ENCODE data around the gene LMAN2. TPM values are rescaled to one million over a fixed set of nuclear protein-coding genes. Genes with fewer than 3 reads are reported as not detected.
A peak's percentile ranks its signal among the peaks of the same experiment; 100 is the strongest.

The LMAN2 gene
- total RNA-seq, 2 donors from 2014 or later: 119 to 128 TPM

DNA sequence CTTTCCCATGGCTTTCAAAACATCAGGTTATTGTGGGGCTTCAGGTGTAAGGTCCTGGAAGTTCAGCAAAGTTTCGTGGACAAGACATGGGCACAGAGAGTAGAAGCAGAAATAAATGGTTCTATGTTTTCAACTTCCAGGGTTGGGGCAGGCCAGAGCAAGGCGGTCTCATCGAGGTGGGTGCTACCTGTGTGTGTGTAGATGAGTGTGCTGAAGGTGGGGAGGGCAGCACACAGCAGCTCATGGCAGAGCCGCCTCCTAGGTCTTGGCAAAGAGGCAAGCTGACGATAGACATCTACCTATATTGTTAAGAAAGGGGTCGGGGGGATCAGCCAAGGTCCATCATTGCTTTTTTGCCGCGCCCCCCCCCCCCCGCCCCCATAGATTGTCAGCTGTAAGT, 51.8 kb downstream of the LMAN2 start:
- Mint-ChIP-seq H3K4me1 (peaks cover 64% of the 10 kb centered on the region), H3K4me3 (no peak overlapping the region)

DNA sequence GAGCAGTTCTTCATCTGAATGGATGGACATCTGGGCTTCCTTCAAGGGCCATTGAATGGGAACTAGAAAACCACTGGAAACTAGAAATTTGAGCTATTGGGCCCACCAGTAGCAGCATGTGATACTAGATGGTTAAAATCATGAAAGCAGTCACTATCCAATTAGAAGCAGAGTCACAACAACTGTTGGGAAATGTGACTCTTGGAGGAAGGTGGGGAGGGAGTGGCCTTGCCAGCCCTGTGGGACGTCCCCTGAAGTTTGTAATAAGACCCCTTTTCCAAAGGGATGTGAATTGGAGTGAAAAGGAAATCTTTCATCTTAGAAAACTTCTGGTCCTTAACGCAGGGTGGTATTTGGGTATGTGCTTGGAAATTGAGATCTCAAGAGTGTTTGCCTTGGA, 53.5 kb downstream of the LMAN2 start:
- H3K27ac Mint-ChIP-seq: peak overlapping the region; percentile 61
- no peaks in the 10 kb centered on the region for H3K9me3 ChIP-seq (ENCODE audit: control insufficient read depth, low read length)
- 87 to 100% methylated on average over 1 to 2 of the region's 2 CpGs for WGBS, 2 experiments (ENCODE audit: insufficient coverage in 1 of 2, insufficient read length in 1 of 2)

More for the DNA sequence above, 51.8 kb downstream of the LMAN2 start:
- TF ChIP-seq, protein P1, sequence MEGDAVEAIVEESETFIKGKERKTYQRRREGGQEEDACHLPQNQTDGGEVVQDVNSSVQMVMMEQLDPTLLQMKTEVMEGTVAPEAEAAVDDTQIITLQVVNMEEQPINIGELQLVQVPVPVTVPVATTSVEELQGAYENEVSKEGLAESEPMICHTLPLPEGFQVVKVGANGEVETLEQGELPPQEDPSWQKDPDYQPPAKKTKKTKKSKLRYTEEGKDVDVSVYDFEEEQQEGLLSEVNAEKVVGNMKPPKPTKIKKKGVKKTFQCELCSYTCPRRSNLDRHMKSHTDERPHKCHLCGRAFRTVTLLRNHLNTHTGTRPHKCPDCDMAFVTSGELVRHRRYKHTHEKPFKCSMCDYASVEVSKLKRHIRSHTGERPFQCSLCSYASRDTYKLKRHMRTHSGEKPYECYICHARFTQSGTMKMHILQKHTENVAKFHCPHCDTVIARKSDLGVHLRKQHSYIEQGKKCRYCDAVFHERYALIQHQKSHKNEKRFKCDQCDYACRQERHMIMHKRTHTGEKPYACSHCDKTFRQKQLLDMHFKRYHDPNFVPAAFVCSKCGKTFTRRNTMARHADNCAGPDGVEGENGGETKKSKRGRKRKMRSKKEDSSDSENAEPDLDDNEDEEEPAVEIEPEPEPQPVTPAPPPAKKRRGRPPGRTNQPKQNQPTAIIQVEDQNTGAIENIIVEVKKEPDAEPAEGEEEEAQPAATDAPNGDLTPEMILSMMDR (conservative IDR thresholded peaks at IDR 0.05): no peak
- Mint-ChIP-seq H3K27me3 (ENCODE audit: insufficient read depth) (no peaks in the 10 kb centered on the region), H3K36me3 (ENCODE audit: low read depth) (peaks cover 37% of the 10 kb centered on the region), H3K27ac (peak overlapping the region; percentile 86), H3K9me3 (no peaks in the 10 kb centered on the region)
- Histone ChIP-seq H3K9ac (ENCODE audit: extremely low read depth, low read length, poor library complexity, severe bottlenecking) (no peak overlapping the region), H3K4me1 (ENCODE audit: control insufficient read depth, insufficient read depth, low read length) (peaks cover 18% of the 10 kb centered on the region), H3K27me3 (ENCODE audit: control insufficient read depth, insufficient read depth, low read length, poor library complexity, severe bottlenecking) (no peaks in the 10 kb centered on the region), H3K36me3 (ENCODE audit: control insufficient read depth, insufficient read depth, low read length) (peaks cover 61% of the 10 kb centered on the region), H3K27ac (ENCODE audit: low read depth, low read length) (no peak overlapping the region), H3K9me3 (ENCODE audit: control insufficient read depth, low read length) (no peaks in the 10 kb centered on the region), H3K4me3 (ENCODE audit: low read length) (no peak overlapping the region)
- 94 to 96% methylated on average over 5 to 7 of the region's 9 CpGs for WGBS, 2 experiments (ENCODE audit: insufficient coverage in 1 of 2, insufficient read length in 1 of 2)
- no peak for DNase-seq

DNA sequence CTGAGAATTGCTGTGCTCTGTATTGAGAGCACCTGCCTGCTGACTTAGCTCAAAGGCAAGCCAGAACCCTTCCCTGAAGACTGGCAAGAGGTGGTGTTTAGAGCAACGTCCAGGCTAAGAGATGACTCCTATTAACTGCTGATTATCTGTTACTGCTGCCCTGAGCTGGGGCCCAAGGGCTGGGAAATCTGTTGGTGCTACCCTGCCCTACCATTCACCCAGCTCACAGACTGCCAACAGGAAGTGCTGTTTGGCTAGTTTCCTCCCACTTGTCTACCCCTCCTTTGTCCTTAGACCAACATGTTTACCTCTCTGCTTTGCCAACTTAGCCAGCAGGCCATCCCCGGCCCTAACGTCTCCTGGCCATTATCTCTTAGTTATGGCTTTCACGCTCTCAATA, 54.9 kb downstream of the LMAN2 start:
- no peaks in the 10 kb centered on the region for H3K27me3 Mint-ChIP-seq (ENCODE audit: insufficient read depth)
- Histone ChIP-seq H3K9me3 (ENCODE audit: control insufficient read depth, low read length) (no peaks in the 10 kb centered on the region), H3K9ac (ENCODE audit: extremely low read depth, low read length, poor library complexity, severe bottlenecking) (no peak overlapping the region), H3K27me3 (ENCODE audit: control insufficient read depth, insufficient read depth, low read length, poor library complexity, severe bottlenecking) (no peaks in the 10 kb centered on the region), H3K4me1 (ENCODE audit: control insufficient read depth, insufficient read depth, low read length) (peaks cover 13% of the 10 kb centered on the region), H3K36me3 (ENCODE audit: control insufficient read depth, insufficient read depth, low read length) (peaks cover 88% of the 10 kb centered on the region), H3K4me3 (ENCODE audit: low read length) (no peak overlapping the region), H3K27ac (ENCODE audit: low read depth, low read length) (no peak overlapping the region)
- 91% methylated on average over 3 to 4 of the region's 4 CpGs for WGBS, 2 experiments (ENCODE audit: insufficient coverage in 1 of 2, insufficient read length in 1 of 2)
- peak overlapping the region; percentile 61 for H3K27ac Mint-ChIP-seq
- peaks cover 66% of the 10 kb centered on the region for H3K36me3 Mint-ChIP-seq (ENCODE audit: low read depth)
- peaks cover 50% of the 10 kb centered on the region for H3K4me1 Mint-ChIP-seq
- no peak overlapping the region for H3K4me3 Mint-ChIP-seq
- H3K9me3 Mint-ChIP-seq: no peaks in the 10 kb centered on the region
- no peak for DNase-seq
- TF ChIP-seq, protein P1 (conservative IDR thresholded peaks at IDR 0.05): no peak

More for the DNA sequence above, 53.5 kb downstream of the LMAN2 start:
- no peak overlapping the region for H3K9ac ChIP-seq (ENCODE audit: extremely low read depth, low read length, poor library complexity, severe bottlenecking)
- Mint-ChIP-seq H3K4me3 (no peak overlapping the region), H3K36me3 (ENCODE audit: low read depth) (peaks cover 53% of the 10 kb centered on the region), H3K9me3 (no peaks in the 10 kb centered on the region), H3K4me1 (peaks cover 57% of the 10 kb centered on the region), H3K27me3 (ENCODE audit: insufficient read depth) (no peaks in the 10 kb centered on the region)
- H3K4me1 ChIP-seq (ENCODE audit: control insufficient read depth, insufficient read depth, low read length): peaks cover 15% of the 10 kb centered on the region
- DNase-seq: no peak
- H3K27ac ChIP-seq (ENCODE audit: low read depth, low read length): no peak overlapping the region
- H3K4me3 ChIP-seq (ENCODE audit: low read length): no peak overlapping the region
- H3K27me3 ChIP-seq (ENCODE audit: control insufficient read depth, insufficient read depth, low read length, poor library complexity, severe bottlenecking): no peaks in the 10 kb centered on the region
- TF ChIP-seq, protein P1 (conservative IDR thresholded peaks at IDR 0.05): no peak
- peaks cover 78% of the 10 kb centered on the region for H3K36me3 ChIP-seq (ENCODE audit: control insufficient read depth, insufficient read depth, low read length)

Data from endodermal cell (in vitro differentiated cells).